ENCODE results near the gene CACNA1F. TPM values are rescaled to one million over a fixed set of nuclear protein-coding genes. Genes with fewer than 3 reads are reported as not detected.

The CACNA1F gene
- total and polyA plus RNA-seq, 9 of the 15 experiments (the other 6 are each of a cell fraction or from before 2014, with no cell fraction given): under 0.01 to 0.41 (median 0.03) TPM; not detected in 3

DNA sequence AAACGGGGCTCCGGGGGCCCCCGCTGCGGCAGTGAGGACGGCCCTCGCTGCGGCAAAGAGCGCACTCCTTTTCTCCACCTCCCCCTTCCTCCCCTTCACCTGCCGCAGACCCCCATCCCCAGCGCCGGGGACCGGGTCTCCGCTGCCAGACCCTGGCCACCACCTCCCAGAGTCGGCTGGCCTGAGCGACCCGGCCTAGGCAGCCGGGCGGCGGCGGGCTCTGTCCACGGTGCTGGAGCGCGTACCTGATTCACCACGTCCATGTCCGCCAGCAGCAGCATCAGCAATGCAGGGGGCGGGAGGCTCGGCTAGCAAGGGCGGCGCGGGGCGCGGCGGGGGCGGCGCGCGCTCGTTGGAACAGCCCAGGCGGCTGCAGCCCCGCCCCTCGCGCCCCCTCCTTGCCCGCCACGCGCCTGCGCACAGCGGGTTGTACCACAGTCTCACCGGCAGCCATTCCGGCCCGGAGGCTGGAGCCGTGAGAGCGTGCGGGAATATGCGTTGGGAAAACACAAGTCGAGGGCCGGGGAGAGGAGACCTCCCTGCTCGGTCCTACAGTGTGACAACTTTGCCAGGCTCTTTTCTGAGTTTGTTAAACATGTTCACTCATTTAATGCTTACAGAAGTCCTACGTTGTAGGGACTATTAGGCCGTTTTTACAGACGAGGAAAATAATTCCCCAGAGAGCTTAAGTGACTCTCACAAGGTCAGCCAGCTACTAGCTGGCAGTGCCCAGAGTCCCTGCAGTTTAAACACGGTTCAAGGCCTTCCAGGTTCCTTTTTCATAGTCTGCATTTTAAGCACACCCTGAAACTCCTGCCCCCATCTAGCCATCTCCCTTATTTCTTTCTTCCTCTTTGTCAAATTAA, 33.0 kb downstream of the CACNA1F start, which contains the start of gene SYP (continued):
- TF ChIP-seq FIP1L1 (IDR thresholded peaks at IDR 0.05; ENCODE audit: low read depth, low read length, poor library complexity, severe bottlenecking) (peak; percentile 77), POLR2G (IDR thresholded peaks at IDR 0.05; ENCODE audit: low read depth, low read length) (peak; percentile 87), ZNF224 (CRISPR knock-in tag; IDR thresholded peaks at IDR 0.05) (no peak), BDP1 (IDR thresholded peaks at IDR 0.05; ENCODE audit: insufficient read depth, insufficient read length) (no peak), NR1H2 (CRISPR knock-in tag; IDR thresholded peaks at IDR 0.05) (no peak), NONO (IDR thresholded peaks at IDR 0.05; ENCODE audit: low read depth in 2 of 2, low read length in 1 of 2) (peak in 1 of 2 experiments; percentile 61; a peak in 1 of 4 replicates), SREBF2 (CRISPR knock-in tag; IDR thresholded peaks at IDR 0.05) (no peak), ZBED1 (IDR thresholded peaks at IDR 0.05) (no peak; the same call in 1 of the 2 replicates), NFRKB (IDR thresholded peaks at IDR 0.05; ENCODE audit: low read depth) (peak; percentile 68; the same call in 1 of the 2 replicates), TBL1XR1 (IDR thresholded peaks at IDR 0.05; ENCODE audit: low read length in 2 of 2) (0 out of 4 replicates have a peak, but pooled peaks of 1 of the 2 experiments have one; percentile 15), ZNF436 (CRISPR knock-in tag; IDR thresholded peaks at IDR 0.05) (no peak)
- TF ChIP-seq, protein P1, sequence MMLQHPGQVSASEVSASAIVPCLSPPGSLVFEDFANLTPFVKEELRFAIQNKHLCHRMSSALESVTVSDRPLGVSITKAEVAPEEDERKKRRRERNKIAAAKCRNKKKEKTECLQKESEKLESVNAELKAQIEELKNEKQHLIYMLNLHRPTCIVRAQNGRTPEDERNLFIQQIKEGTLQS (IDR thresholded peaks at IDR 0.05): no peak
- TF ChIP-seq, protein P1 (CRISPR knock-in tag; conservative IDR thresholded peaks at IDR 0.05): 0 out of 2 replicates have a peak, but pooled peaks have one; percentile 49
- TF ChIP-seq, protein P2, sequence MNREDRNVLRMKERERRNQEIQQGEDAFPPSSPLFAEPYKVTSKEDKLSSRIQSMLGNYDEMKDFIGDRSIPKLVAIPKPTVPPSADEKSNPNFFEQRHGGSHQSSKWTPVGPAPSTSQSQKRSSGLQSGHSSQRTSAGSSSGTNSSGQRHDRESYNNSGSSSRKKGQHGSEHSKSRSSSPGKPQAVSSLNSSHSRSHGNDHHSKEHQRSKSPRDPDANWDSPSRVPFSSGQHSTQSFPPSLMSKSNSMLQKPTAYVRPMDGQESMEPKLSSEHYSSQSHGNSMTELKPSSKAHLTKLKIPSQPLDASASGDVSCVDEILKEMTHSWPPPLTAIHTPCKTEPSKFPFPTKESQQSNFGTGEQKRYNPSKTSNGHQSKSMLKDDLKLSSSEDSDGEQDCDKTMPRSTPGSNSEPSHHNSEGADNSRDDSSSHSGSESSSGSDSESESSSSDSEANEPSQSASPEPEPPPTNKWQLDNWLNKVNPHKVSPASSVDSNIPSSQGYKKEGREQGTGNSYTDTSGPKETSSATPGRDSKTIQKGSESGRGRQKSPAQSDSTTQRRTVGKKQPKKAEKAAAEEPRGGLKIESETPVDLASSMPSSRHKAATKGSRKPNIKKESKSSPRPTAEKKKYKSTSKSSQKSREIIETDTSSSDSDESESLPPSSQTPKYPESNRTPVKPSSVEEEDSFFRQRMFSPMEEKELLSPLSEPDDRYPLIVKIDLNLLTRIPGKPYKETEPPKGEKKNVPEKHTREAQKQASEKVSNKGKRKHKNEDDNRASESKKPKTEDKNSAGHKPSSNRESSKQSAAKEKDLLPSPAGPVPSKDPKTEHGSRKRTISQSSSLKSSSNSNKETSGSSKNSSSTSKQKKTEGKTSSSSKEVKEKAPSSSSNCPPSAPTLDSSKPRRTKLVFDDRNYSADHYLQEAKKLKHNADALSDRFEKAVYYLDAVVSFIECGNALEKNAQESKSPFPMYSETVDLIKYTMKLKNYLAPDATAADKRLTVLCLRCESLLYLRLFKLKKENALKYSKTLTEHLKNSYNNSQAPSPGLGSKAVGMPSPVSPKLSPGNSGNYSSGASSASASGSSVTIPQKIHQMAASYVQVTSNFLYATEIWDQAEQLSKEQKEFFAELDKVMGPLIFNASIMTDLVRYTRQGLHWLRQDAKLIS (CRISPR knock-in tag; IDR thresholded peaks at IDR 0.05): peak; percentile 80; the same call in 1 of the 2 replicates
- TF ChIP-seq, protein P3, sequence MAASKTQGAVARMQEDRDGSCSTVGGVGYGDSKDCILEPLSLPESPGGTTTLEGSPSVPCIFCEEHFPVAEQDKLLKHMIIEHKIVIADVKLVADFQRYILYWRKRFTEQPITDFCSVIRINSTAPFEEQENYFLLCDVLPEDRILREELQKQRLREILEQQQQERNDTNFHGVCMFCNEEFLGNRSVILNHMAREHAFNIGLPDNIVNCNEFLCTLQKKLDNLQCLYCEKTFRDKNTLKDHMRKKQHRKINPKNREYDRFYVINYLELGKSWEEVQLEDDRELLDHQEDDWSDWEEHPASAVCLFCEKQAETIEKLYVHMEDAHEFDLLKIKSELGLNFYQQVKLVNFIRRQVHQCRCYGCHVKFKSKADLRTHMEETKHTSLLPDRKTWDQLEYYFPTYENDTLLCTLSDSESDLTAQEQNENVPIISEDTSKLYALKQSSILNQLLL (CRISPR knock-in tag; IDR thresholded peaks at IDR 0.05; ENCODE audit: borderline replicate concordance): no peak
- TF ChIP-seq, protein P4, sequence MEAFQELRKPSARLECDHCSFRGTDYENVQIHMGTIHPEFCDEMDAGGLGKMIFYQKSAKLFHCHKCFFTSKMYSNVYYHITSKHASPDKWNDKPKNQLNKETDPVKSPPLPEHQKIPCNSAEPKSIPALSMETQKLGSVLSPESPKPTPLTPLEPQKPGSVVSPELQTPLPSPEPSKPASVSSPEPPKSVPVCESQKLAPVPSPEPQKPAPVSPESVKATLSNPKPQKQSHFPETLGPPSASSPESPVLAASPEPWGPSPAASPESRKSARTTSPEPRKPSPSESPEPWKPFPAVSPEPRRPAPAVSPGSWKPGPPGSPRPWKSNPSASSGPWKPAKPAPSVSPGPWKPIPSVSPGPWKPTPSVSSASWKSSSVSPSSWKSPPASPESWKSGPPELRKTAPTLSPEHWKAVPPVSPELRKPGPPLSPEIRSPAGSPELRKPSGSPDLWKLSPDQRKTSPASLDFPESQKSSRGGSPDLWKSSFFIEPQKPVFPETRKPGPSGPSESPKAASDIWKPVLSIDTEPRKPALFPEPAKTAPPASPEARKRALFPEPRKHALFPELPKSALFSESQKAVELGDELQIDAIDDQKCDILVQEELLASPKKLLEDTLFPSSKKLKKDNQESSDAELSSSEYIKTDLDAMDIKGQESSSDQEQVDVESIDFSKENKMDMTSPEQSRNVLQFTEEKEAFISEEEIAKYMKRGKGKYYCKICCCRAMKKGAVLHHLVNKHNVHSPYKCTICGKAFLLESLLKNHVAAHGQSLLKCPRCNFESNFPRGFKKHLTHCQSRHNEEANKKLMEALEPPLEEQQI (IDR thresholded peaks at IDR 0.05): no peak
